Suprapubic skin (tissue), 4 donors: Measurements from ENCODE around the gene CHRNB1.

Experiments used
- CTCF ChIP-seq, 2 donors: fragments of 200-600 bp in 1 of 2; fragments of 450-650 bp in 1 of 2; sonication (generic) in 1 of 2; IDR thresholded peaks; one replicate each; pipeline ENCODE4 v1.5.1; 2016 to 2019; ENCODE audit warnings: antibody characterized with exemption in 2 of 2, mild to moderate bottlenecking in 1 of 2, moderate library complexity in 1 of 2
- EP300 ChIP-seq: sonication (generic); formaldehyde crosslinking; IDR thresholded peaks from one replicate; pipeline ENCODE4 v1.6.1; 2017; ENCODE audit warnings: antibody characterized with exemption
- POLR2A ChIP-seq, 2 donors: fragments of 450-650 bp; IDR thresholded peaks; one replicate each; pipeline ENCODE4 v1.6.1; 2017; ENCODE audit warnings: antibody characterized with exemption in 2 of 2, mild to moderate bottlenecking in 2 of 2, moderate library complexity in 2 of 2
- POLR2AphosphoS5 ChIP-seq, 3 donors: sonication (generic); formaldehyde crosslinking; IDR thresholded peaks; one replicate each; pipeline ENCODE4 v1.6.1; 2017; ENCODE audit warnings: antibody characterized with exemption in 3 of 3

GRCh38 chr17:7440834-7441195, 4.0 kb upstream of the CHRNB1 start:
- TF ChIP-seq POLR2A (IDR thresholded peaks at IDR 0.05) (no peak), CTCF (IDR thresholded peaks at IDR 0.05) (no peak), POLR2AphosphoS5 (IDR thresholded peaks at IDR 0.05) (no peak), EP300 (no peak)
